ENCODE data around the gene MRPL12. TPM values are rescaled to one million over a fixed set of nuclear protein-coding genes. Genes with fewer than 3 reads are reported as not detected.
"Not testable (repeated sequence)": the region's sequence is repeated elsewhere in the genome, so short reads cannot be mapped to it uniquely, and the experiment has no call there.

The MRPL12 gene
- total and polyA plus RNA-seq, 2 experiments from 2014 or later: 24.5 to 94.6 TPM

DNA sequence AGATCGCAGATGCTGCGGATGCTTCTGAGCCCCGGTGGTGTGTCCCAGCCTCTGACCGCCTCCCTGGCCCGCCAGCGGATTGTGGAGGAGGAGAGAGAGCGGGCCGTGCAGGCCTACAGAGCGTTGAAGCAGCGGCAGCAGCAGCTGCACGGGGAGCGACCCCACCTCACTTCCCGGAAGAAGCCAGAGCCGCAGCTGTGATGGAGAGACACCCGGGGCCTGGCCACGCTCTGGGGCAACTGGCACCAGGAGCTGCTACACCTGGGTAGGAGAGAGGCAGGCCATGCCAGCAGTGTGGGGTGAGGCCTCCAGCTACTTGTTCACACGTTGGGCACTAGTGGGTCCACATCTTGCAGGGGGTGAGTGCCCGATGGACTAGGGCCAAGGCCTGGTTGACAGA is 30.7 kb upstream of the MRPL12 start:
- Histone ChIP-seq H3K4me3 (no peak overlapping the region), H3K79me2 (peaks cover 22% of the 10 kb centered on the region), H3K36me3 (replicated peaks; ENCODE audit: insufficient read depth, low read depth) (no peaks in the 10 kb centered on the region)

DNA sequence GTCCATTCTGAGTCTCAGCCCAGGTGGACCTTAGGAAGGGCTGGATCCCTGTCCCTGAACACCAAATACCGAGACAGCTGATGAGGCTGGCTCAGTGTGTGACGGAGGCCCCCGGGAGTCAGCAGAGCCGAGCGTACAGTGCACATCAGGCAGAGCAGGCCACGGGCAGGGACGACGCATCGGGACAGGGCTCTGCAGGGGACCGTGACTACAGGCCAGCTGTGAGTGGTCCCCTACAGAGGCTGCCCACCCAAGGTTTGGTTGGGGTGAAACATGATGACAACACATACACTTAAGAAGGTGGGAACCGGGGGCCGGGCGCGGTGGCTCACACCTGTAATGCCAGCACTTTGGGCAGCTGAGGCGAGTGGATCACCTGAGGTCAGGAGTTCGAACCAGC is 30.2 kb upstream of the MRPL12 start:
- Histone ChIP-seq H4K20me1 (ENCODE audit: insufficient read depth, poor library complexity, severe bottlenecking) (no peaks in the 10 kb centered on the region), H3K27me3 (no peaks in the 10 kb centered on the region), H3K27ac (no peak overlapping the region), H3K36me3 (replicated peaks; ENCODE audit: insufficient read depth, low read depth) (no peaks in the 10 kb centered on the region), H3K9me3 (ENCODE audit: low read depth) (no peaks in the 10 kb centered on the region), H3K4me1 (ENCODE audit: insufficient read depth) (no peaks in the 10 kb centered on the region), H3K9me2 (replicated peaks; ENCODE audit: insufficient read depth) (no peaks in the 10 kb centered on the region), H3K79me2 (peaks cover 18% of the 10 kb centered on the region), H2AFZ (no peak overlapping the region), H3K4me3 (no peak overlapping the region), H3K4me2 (no peak overlapping the region)
- no peak for TF ChIP-seq EZH2 (IDR thresholded peaks at IDR 0.05; ENCODE audit: borderline replicate concordance)
- DNase-seq (ENCODE audit: low spot score): no peak
- 98% methylated on average over 13 of the region's 16 CpGs for WGBS (ENCODE audit: low lambda C conversion rate, missing lambda C conversion rate)

More for the DNA sequence above, 30.7 kb upstream of the MRPL12 start:
- Histone ChIP-seq H4K20me1 (ENCODE audit: insufficient read depth, poor library complexity, severe bottlenecking) (no peaks in the 10 kb centered on the region), H3K9me3 (ENCODE audit: low read depth) (no peaks in the 10 kb centered on the region), H3K4me1 (ENCODE audit: insufficient read depth) (peaks cover 4% of the 10 kb centered on the region), H3K9me2 (replicated peaks; ENCODE audit: insufficient read depth) (no peaks in the 10 kb centered on the region), H3K27me3 (no peaks in the 10 kb centered on the region), H2AFZ (no peak overlapping the region), H3K4me2 (no peak overlapping the region), H3K27ac (no peak overlapping the region)
- TF ChIP-seq EZH2 (IDR thresholded peaks at IDR 0.05; ENCODE audit: borderline replicate concordance) (no peak), EZH2phosphoT487 (IDR thresholded peaks at IDR 0.05; ENCODE audit: low read depth, severe bottlenecking, unreplicated experiment) (no peak)
- TF ChIP-seq, protein P1, sequence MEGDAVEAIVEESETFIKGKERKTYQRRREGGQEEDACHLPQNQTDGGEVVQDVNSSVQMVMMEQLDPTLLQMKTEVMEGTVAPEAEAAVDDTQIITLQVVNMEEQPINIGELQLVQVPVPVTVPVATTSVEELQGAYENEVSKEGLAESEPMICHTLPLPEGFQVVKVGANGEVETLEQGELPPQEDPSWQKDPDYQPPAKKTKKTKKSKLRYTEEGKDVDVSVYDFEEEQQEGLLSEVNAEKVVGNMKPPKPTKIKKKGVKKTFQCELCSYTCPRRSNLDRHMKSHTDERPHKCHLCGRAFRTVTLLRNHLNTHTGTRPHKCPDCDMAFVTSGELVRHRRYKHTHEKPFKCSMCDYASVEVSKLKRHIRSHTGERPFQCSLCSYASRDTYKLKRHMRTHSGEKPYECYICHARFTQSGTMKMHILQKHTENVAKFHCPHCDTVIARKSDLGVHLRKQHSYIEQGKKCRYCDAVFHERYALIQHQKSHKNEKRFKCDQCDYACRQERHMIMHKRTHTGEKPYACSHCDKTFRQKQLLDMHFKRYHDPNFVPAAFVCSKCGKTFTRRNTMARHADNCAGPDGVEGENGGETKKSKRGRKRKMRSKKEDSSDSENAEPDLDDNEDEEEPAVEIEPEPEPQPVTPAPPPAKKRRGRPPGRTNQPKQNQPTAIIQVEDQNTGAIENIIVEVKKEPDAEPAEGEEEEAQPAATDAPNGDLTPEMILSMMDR (IDR thresholded peaks at IDR 0.05; ENCODE audit: poor library complexity): no peak
- no peak for DNase-seq (ENCODE audit: low spot score)
- WGBS (ENCODE audit: low lambda C conversion rate, missing lambda C conversion rate): 95% methylated on average over 16 of the region's 18 CpGs

DNA sequence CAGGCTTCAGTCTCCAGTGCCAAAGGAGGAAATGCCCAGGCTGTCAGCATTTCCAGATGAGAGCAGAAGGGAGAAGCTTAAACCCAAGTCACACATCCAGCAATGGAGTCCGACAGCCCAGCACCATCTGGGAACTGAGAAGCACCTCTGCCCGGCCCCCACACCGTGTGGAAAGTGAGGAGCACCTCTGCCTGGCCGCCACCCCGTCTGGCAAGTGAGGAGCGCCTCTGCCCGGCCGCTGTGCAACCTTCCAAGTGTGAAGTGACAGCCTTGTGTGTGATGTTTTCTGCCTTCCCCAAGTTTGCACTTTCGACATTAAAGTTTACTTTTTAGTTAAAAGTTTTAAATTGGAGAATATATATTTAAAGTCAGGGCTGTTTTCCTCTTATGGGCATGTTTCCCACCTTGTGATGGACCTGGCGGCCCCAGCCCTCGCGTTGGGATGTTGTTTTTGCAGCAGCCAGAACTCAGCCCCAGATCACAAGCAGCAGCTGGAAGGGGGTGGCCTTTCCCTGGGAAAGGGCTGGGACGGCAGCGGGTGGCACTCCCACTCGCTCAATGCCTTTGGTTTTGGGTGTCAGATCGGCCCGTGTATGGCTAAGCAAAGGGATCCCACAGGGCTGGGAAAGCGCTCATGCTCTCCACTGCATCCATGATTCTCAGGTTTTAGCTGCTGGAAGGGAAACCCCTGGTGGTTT is 29.5 kb upstream of the MRPL12 start:
- no peak overlapping the region for H3K27ac ChIP-seq
- no peak overlapping the region for H3K4me3 ChIP-seq
- H3K9me2 ChIP-seq (replicated peaks; ENCODE audit: insufficient read depth): no peaks in the 10 kb centered on the region
- H4K20me1 ChIP-seq (ENCODE audit: insufficient read depth, poor library complexity, severe bottlenecking): no peaks in the 10 kb centered on the region
- DNase-seq (ENCODE audit: low spot score): no peak
- H3K36me3 ChIP-seq (replicated peaks; ENCODE audit: insufficient read depth, low read depth): no peaks in the 10 kb centered on the region
- H3K4me1 ChIP-seq (ENCODE audit: insufficient read depth): no peaks in the 10 kb centered on the region
- no peak overlapping the region for H3K4me2 ChIP-seq
- TF ChIP-seq, protein P1 (IDR thresholded peaks at IDR 0.05; ENCODE audit: poor library complexity): no peak
- TF ChIP-seq EZH2 (IDR thresholded peaks at IDR 0.05; ENCODE audit: borderline replicate concordance) (no peak), EZH2phosphoT487 (IDR thresholded peaks at IDR 0.05; ENCODE audit: low read depth, severe bottlenecking, unreplicated experiment) (no peak)
- H3K27me3 ChIP-seq: no peaks in the 10 kb centered on the region
- WGBS (ENCODE audit: low lambda C conversion rate, missing lambda C conversion rate): 93% methylated on average over 18 of the region's 18 CpGs
- H3K79me2 ChIP-seq: peaks cover 10% of the 10 kb centered on the region
- no peak overlapping the region for H2AFZ ChIP-seq
- no peaks in the 10 kb centered on the region for H3K9me3 ChIP-seq (ENCODE audit: low read depth)

DNA sequence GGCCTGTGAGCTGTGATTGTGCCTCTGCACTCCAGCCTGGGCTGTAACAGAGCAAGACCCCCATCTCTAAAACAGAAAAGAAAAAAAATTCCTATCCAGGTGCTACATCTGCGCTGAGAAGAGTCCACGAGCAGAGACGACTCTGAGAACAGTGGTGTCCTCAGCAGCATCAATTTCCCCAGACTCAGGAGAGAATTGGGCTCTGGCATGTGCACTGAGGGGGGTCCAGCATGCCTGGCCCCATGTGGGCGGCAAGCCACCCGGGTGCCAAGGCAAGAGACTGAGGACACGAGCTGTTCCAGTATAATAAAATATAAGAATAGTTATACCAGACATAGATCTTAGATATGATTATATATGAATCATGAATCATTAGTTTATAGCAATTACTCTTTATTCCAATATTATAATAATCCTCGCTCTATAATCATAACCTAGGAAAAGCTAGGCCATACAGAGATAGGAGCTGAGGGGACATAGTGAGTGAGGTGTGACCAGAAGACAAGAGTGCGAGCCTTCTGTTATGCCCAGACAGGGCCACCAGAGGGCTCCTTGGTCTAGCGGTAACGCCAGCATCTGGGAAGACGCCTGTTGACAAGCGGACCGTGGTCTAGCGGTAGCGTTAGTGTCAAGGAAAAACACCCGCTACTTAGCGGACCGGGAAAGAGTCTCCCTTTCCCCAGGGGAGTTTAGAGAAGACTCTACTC is 27.5 kb upstream of the MRPL12 start:
- not testable (repeated sequence) for H2AFZ ChIP-seq; H3K36me3 ChIP-seq (replicated peaks; ENCODE audit: insufficient read depth, low read depth); H3K9me3 ChIP-seq (ENCODE audit: low read depth); H3K4me3 ChIP-seq; H4K20me1 ChIP-seq (ENCODE audit: insufficient read depth, poor library complexity, severe bottlenecking); H3K4me1 ChIP-seq (ENCODE audit: insufficient read depth); H3K79me2 ChIP-seq; H3K4me2 ChIP-seq; H3K9me2 ChIP-seq (replicated peaks; ENCODE audit: insufficient read depth); H3K27me3 ChIP-seq; DNase-seq (ENCODE audit: low spot score); H3K27ac ChIP-seq
- WGBS (ENCODE audit: low lambda C conversion rate, missing lambda C conversion rate): 48% methylated on average over 18 of the region's 18 CpGs
- TF ChIP-seq, protein P1 (IDR thresholded peaks at IDR 0.05; ENCODE audit: poor library complexity): peak; percentile 48

All from hepatocyte (in vitro differentiated cells).